NB4 (cell line): ENCODE data around the gene ELK3.

Experiments used
- CTCF ChIP-seq: IDR thresholded peaks from one replicate; pipeline ENCODE4 v1.5.1; 2012; ENCODE audit warnings: low read depth, low read length
- MAX ChIP-seq: IDR thresholded peaks from 2 replicates; pipeline ENCODE4 v1.6.1; 2011; ENCODE audit warnings: low read depth, low read length
- MYC ChIP-seq: IDR thresholded peaks from 2 replicates; pipeline ENCODE4 v1.6.1; 2011; ENCODE audit warnings: low read depth, low read length
- POLR2A ChIP-seq: IDR thresholded peaks from 2 replicates; pipeline ENCODE4 v1.6.1; 2011; ENCODE audit warnings: mild to moderate bottlenecking; ENCODE audit not compliant: insufficient read length; ENCODE audit errors: extremely low read depth

GRCh38 chr12:96255077-96255476 is 60.9 kb downstream of the ELK3 start:
- no peak for TF ChIP-seq CTCF
- TF ChIP-seq POLR2A: no peak
- TF ChIP-seq MAX: no peak
- no peak for TF ChIP-seq MYC
